HL-60 (cell line): ENCODE results near the gene EHD4.

Experiments
- DNase-seq, 2 experiments: peaks; one replicate each; pipeline ENCODE4 v3.0.0-alpha.2; 2010 to 2020; ENCODE audit warnings: low read depth in 1 of 2, low spot score in 1 of 2
- H3K27ac ChIP-seq: fragments of 250-450 bp; sonication (Bioruptor Pico); replicated peaks from 2 replicates; pipeline ENCODE4 v1.5.1; 2020; ENCODE audit warnings: mild to moderate bottlenecking, moderate library complexity
- H3K27me3 ChIP-seq: fragments of 250-450 bp; sonication (Bioruptor Pico); 2 replicates; pipeline ENCODE4 v1.5.1; 2021; ENCODE audit warnings: mild to moderate bottlenecking, moderate library complexity; ENCODE audit not compliant: insufficient read depth, poor library complexity, severe bottlenecking
- H3K4me3 ChIP-seq: replicated peaks from 2 replicates; pipeline ENCODE4 v1.5.1; 2011; ENCODE audit warnings: mild to moderate bottlenecking, control low read depth, low read length; ENCODE audit not compliant: insufficient read depth
- GABPA ChIP-seq: IDR thresholded peaks from 2 replicates; pipeline ENCODE4 v1.6.1; 2012; ENCODE audit warnings: low read depth
- POLR2AphosphoS5 ChIP-seq: IDR thresholded peaks from 2 replicates; pipeline ENCODE4 v1.6.1; 2012; ENCODE audit warnings: low read depth
- SPI1 ChIP-seq: IDR thresholded peaks from 2 replicates; pipeline ENCODE4 v1.6.1; 2012; ENCODE audit warnings: low read depth, mild to moderate bottlenecking, borderline replicate concordance
- TF ChIP-seq, protein P1 (sequence below): IDR thresholded peaks from 2 replicates; pipeline ENCODE4 v1.6.1; 2012; ENCODE audit warnings: low read depth; ENCODE audit not compliant: insufficient replicate concordance
- TF ChIP-seq, protein P2 (sequence below): IDR thresholded peaks from one replicate; pipeline ENCODE4 v1.5.1; 2011; ENCODE audit warnings: low read length, control low read depth, inconsistent platforms; ENCODE audit not compliant: insufficient read depth

EHD4 gene

DNA sequence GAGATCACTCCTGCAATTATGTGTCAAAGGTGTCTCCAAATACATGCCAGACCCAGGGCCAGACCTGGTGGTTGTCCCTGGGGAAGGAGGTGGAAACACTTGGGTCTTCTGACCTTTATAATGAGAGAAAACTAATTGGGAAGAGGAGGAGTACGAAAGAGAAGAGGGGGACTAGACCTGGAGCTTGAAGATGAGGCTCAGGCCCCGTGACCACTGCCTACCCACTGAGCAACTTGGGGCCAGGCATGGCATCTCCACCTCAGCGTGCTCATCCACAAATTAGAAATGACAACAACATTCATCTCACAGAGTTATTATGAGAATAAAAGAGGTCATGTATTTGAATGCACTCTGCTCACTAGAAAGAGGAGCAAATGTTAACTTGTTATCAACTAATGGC lies 59.1 kb downstream of the EHD4 start:
- Histone ChIP-seq H3K27me3 (no peaks in the 10 kb centered on the region), H3K27ac (no peak overlapping the region), H3K4me3 (no peak overlapping the region)
- no peak for DNase-seq
- TF ChIP-seq POLR2AphosphoS5 (no peak), GABPA (no peak), SPI1 (no peak)
- TF ChIP-seq, protein P1, sequence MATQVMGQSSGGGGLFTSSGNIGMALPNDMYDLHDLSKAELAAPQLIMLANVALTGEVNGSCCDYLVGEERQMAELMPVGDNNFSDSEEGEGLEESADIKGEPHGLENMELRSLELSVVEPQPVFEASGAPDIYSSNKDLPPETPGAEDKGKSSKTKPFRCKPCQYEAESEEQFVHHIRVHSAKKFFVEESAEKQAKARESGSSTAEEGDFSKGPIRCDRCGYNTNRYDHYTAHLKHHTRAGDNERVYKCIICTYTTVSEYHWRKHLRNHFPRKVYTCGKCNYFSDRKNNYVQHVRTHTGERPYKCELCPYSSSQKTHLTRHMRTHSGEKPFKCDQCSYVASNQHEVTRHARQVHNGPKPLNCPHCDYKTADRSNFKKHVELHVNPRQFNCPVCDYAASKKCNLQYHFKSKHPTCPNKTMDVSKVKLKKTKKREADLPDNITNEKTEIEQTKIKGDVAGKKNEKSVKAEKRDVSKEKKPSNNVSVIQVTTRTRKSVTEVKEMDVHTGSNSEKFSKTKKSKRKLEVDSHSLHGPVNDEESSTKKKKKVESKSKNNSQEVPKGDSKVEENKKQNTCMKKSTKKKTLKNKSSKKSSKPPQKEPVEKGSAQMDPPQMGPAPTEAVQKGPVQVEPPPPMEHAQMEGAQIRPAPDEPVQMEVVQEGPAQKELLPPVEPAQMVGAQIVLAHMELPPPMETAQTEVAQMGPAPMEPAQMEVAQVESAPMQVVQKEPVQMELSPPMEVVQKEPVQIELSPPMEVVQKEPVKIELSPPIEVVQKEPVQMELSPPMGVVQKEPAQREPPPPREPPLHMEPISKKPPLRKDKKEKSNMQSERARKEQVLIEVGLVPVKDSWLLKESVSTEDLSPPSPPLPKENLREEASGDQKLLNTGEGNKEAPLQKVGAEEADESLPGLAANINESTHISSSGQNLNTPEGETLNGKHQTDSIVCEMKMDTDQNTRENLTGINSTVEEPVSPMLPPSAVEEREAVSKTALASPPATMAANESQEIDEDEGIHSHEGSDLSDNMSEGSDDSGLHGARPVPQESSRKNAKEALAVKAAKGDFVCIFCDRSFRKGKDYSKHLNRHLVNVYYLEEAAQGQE: no peak
- TF ChIP-seq, protein P2, sequence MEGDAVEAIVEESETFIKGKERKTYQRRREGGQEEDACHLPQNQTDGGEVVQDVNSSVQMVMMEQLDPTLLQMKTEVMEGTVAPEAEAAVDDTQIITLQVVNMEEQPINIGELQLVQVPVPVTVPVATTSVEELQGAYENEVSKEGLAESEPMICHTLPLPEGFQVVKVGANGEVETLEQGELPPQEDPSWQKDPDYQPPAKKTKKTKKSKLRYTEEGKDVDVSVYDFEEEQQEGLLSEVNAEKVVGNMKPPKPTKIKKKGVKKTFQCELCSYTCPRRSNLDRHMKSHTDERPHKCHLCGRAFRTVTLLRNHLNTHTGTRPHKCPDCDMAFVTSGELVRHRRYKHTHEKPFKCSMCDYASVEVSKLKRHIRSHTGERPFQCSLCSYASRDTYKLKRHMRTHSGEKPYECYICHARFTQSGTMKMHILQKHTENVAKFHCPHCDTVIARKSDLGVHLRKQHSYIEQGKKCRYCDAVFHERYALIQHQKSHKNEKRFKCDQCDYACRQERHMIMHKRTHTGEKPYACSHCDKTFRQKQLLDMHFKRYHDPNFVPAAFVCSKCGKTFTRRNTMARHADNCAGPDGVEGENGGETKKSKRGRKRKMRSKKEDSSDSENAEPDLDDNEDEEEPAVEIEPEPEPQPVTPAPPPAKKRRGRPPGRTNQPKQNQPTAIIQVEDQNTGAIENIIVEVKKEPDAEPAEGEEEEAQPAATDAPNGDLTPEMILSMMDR: no peak

DNA sequence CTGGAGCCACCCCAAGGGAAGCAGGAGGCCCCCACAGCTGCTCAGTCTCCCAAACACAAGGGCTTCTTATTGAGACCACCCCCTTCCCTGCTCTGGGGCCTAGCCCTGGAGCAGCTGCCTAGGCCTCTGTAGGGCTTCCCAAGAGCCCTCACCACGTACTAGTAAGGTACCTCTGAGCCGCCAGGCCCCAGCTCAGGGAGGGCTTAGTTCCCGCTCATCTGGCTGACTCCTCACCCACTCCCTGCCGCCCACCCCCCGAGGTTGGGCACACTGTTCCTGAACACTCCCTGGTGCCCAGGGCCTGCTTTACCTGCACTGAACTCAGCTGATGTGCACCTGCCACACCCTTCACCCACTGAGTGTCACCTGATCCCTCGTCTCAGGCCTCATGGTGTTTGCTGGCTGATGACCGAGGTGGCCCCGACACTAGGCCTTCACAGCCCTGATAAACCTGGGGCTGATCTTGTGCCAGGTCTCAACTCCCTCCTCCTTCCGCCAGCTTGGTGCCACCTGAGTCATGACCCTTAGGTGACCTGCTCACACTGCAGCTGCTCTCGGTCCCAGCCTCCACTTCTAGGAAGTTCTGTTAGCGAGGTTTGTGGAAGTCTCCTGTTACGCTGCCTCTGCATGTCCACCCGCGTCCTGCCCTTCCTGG lies 60.5 kb downstream of the EHD4 start:
- H3K27ac ChIP-seq: no peak overlapping the region
- H3K4me3 ChIP-seq: no peak overlapping the region
- no peaks in the 10 kb centered on the region for H3K27me3 ChIP-seq
- TF ChIP-seq GABPA: no peak
- TF ChIP-seq, protein P2: no peak
- TF ChIP-seq SPI1: no peak
- no peak for TF ChIP-seq POLR2AphosphoS5
- TF ChIP-seq, protein P1: no peak
- DNase-seq: no peak

DNA sequence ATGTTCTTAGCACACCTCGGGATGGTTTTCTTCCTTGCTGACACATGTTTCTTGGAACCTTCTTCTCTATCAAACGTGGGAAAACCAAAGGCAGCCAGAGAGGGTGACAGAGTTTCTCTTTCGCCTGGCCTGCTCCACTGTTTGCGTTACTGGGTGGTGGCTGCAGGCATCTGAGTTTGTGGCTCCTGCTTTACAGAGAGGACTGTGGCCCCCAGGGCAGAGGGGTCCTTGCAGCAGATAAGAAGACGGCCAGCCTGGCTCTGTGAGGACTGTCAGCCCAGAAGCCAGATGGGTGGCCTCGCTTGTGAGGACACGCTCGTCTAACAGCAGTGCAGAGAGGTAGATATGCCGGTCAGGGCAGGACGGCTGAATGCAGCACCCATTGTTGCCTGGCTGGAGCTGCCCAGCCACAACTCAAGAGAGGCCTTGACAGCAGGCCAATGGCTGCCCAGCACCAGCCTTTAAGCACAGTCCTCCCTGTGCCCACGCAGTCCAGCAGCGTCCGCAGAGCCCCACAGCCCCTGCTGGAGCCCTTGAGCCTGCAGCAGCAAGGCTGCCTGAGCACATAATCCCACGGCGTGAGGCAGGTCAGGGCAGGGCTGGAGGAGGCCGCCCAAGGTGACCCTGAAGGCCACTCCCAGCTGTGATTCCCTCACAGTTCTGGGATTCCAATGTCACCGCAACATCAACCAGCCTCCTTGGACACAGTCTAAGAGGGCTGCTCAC lies 63.5 kb downstream of the EHD4 start:
- no peak overlapping the region for H3K4me3 ChIP-seq
- H3K27me3 ChIP-seq: no peaks in the 10 kb centered on the region
- TF ChIP-seq, protein P1: no peak
- TF ChIP-seq POLR2AphosphoS5 (no peak), GABPA (no peak), SPI1 (no peak)
- TF ChIP-seq, protein P2: no peak
- DNase-seq: no peak
- no peak overlapping the region for H3K27ac ChIP-seq
